Heart right ventricle (tissue), 16 donors: ENCODE data around the gene CD68. TPM values are rescaled to one million over a fixed set of nuclear protein-coding genes. Genes with fewer than 3 reads are reported as not detected.
A peak's percentile ranks its signal among the peaks of the same experiment; 100 is the strongest.

Experiments
- ATAC-seq, 8 donors: fragments of 200-7000 bp; cut with Tn5 transposase; one replicate each; pipeline ENCODE4 v1.9.1; 2020; ENCODE audit warnings: mild to moderate bottlenecking in 8 of 8, moderate library complexity in 8 of 8, moderate number of reproducible peaks in 1 of 8
- DNase-seq, 2 donors: peaks; one replicate each; pipeline ENCODE4 v3.0.0-alpha.2; 2020
- H3K27ac ChIP-seq, 10 donors: fragments of 200-600 bp; sonication (generic) in 2 of 10; one replicate each; pipeline versions ENCODE4 v1.5.0 to v1.8.0; 2020 to 2022; ENCODE audit warnings: mild to moderate bottlenecking in 3 of 10
- H3K27me3 ChIP-seq, 7 donors: fragments of 200-600 bp; one replicate each; pipeline ENCODE4 v1.8.0; 2021 to 2022; ENCODE audit warnings: mild to moderate bottlenecking in 2 of 7
- H3K36me3 ChIP-seq, 9 donors: fragments of 200-600 bp; sonication (generic) in 1 of 9; one replicate each; pipeline versions ENCODE4 v1.5.0 to v1.8.0; 2020 to 2022; ENCODE audit warnings: mild to moderate bottlenecking in 2 of 9
- H3K4me1 ChIP-seq, 9 donors: fragments of 200-600 bp; sonication (generic) in 1 of 9; one replicate each; pipeline versions ENCODE4 v1.5.0 to v1.8.0; 2020 to 2022; ENCODE audit warnings: mild to moderate bottlenecking in 4 of 9
- H3K4me3 ChIP-seq, 10 donors: fragments of 200-600 bp; sonication (generic) in 2 of 10; one replicate each; pipeline versions ENCODE4 v1.5.0 to v1.8.0; 2020 to 2022; ENCODE audit warnings: mild to moderate bottlenecking in 7 of 10, moderate library complexity in 2 of 10
- H3K9me3 ChIP-seq, 11 donors: fragments of 200-600 bp in 10 of 11; sonication (generic) in 2 of 11; one replicate each; pipeline versions ENCODE4 v1.5.0 to v1.8.0; 2013 to 2022; ENCODE audit warnings: mild to moderate bottlenecking in 2 of 11, control low read depth in 1 of 11, moderate library complexity in 1 of 11
- CTCF ChIP-seq, 9 donors: fragments of 200-600 bp; sonication (generic) in 2 of 9; IDR thresholded peaks; one replicate each; pipeline versions ENCODE4 v1.5.0 to v1.8.0; 2021 to 2022; ENCODE audit warnings: antibody characterized with exemption in 9 of 9, mild to moderate bottlenecking in 5 of 9, moderate library complexity in 1 of 9
- WGBS, 2 donors: extraction: QIAGEN DNeasy Blood & Tissue Kit; methylation state at CpG; one replicate each; pipeline ENCODE4 v1.1.7; 2013; ENCODE audit warnings: inconsistent platforms in 1 of 2; 5-methylcytosine and 5-hydroxymethylcytosine counted together
- intact Hi-C, 10 donors: fragments of 100-400 bp; cut with DNase I; formaldehyde crosslinking; loops; one replicate each; pipeline versions ENCODE4 v1.11.1 to v1.14.2; 2022
- polyA plus RNA-seq, 2 donors: library from polyadenylated mRNA; stranded (reverse); fragments of 200-250 nt; gene quantifications; one replicate each; pipeline ENCODE4 v1.2.3, GENCODE V29; 2013
- total RNA-seq, 10 donors: library from RNA; stranded (reverse); fragmentation: NEBNext Ultra II Directional in 3 of 10; extraction: Animal tissue kit (Norgen Biotek cat#: 25700) in 3 of 10; gene quantifications; one replicate each; pipeline versions ENCODE4 v1.2.1 to v1.2.4, GENCODE V29; 2021 to 2023
- donor health status: Arrhythmogenic right ventricular cardiomyopathy.
- donor health status: ischemic (EF 13 %, LVEDD 7.1; RV severe dilation, severe dysfunction).
- donor health status: healthy with polysubstance abuse.
- donor health status: DM: no; HTN: yes; CAD: no.
- donor health status: DM: no; HTN: no; CAD: no.
- donor health status: ischemic (EF 25% LVEDD 6.9; RV normal size, moderate dysfunction).
- donor health status: ischemic (EF 25% LVEDD 5.7; RV mildly dilated, moderate dysfunction).
- donor health status: healthy.
- donor health status: DM: yes; HTN: yes; CAD: no.
- donor health status: Ischemic cardiomyopathy.
- donor health status: ischemic (EF 35%, LVEDD 5.7; RV mildly dilated, moderate dysfunction).
- donor health status: nonischemic (EF 11% LVEDD 7.7; RV severe dilation, severe dysfunction).
- donor health status: DM: yes; HTN: yes; CAD: no.
- donor health status: PGD.
- donor health status: ischemic (EF 29% LVEDD 5.4; RV normal size, mild dysfunction).
- donor health status: nonischemic (EF 23%, LVEDD 6.1; RV moderate dilation, normal function).

Gene CD68
- total and polyA plus RNA-seq, 12 donors = 4.7 to 128 (median 16.1) TPM

- 97 to 100% methylated on average over 1 of the region's 1 CpG for WGBS, 2 donors
- Histone ChIP-seq H3K27me3 (no peaks in the 10 kb centered on the region), H3K36me3 (peaks cover 0 to 34% (median 10%) of the 10 kb centered on the region in 9 donors), H3K9me3 (no peaks in the 10 kb centered on the region), H3K27ac (peak overlapping the region in 3 of 10 donors; percentile 39 to 85 (median 62)), H3K4me1 (peaks cover 15 to 81% (median 25%) of the 10 kb centered on the region in 9 donors), H3K4me3 (peak overlapping the region in 1 of 10 donors; percentile 9)
- intact Hi-C loops = loop anchor here in 1 of 10 donors (10.0 kb wide), 1 partner anchor 119 kb away; the partner anchor contains the start of genes FGF11 and TMEM102
- DNase-seq (no peak), ATAC-seq (no peak)
- no peak for TF ChIP-seq CTCF (IDR thresholded peaks at IDR 0.05)
These were observed 26.1 kb upstream of the CD68 start for GRCh38 chr17:7553356-7553755.

GRCh38 chr17:7555320-7555948 lies 24.0 kb upstream of the CD68 start:
- DNase-seq (no peak), ATAC-seq (no peak)
- intact Hi-C loops = loop anchor here in 3 of 10 donors (5.0 to 10.0 kb wide), 3 partner anchors 43 to 121 kb away; partner anchors contain the start of genes FGF11 (in 2 of the 3) and TMEM102 (in 2 of the 3)
- Histone ChIP-seq H3K27me3 (no peaks in the 10 kb centered on the region), H3K9me3 (no peaks in the 10 kb centered on the region), H3K27ac (no peak overlapping the region), H3K4me3 (no peak overlapping the region), H3K36me3 (peaks cover 0 to 39% (median 10%) of the 10 kb centered on the region in 9 donors), H3K4me1 (peaks cover 30 to 85% (median 36%) of the 10 kb centered on the region in 9 donors)
- no peak for TF ChIP-seq CTCF (IDR thresholded peaks at IDR 0.05)
- 58 to 66% methylated on average over 10 of the region's 10 CpGs for WGBS, 2 donors

- Histone ChIP-seq H3K27ac (peak overlapping the region in 8 of 10 donors; percentile 91 to 99 (median 95)), H3K27me3 (no peaks in the 10 kb centered on the region), H3K36me3 (peaks cover 0 to 27% (median 0%) of the 10 kb centered on the region in 9 donors), H3K4me3 (no peak overlapping the region), H3K4me1 (peaks cover 35 to 85% (median 45%) of the 10 kb centered on the region in 9 donors), H3K9me3 (no peaks in the 10 kb centered on the region)
- ATAC-seq (no peak), DNase-seq (no peak)
- no peak for TF ChIP-seq CTCF (IDR thresholded peaks at IDR 0.05)
- 79% methylated on average over 12 of the region's 12 CpGs for WGBS, 2 donors
- intact Hi-C loops = loop anchor here in 5 of 10 donors (2.0 to 10.0 kb wide), 5 partner anchors 42 to 122 kb away; partner anchors contain the start of genes FGF11 (in 2 of the 5) and TMEM102 (in 2 of the 5)
These were observed 22.8 kb upstream of the CD68 start for GRCh38 chr17:7556627-7557026.

GRCh38 chr17:7557147-7557764 lies 22.2 kb upstream of the CD68 start:
- TF ChIP-seq CTCF (IDR thresholded peaks at IDR 0.05) = no peak
- 61 to 64% methylated on average over 18 to 19 of the region's 19 CpGs for WGBS, 2 donors
- H3K36me3 ChIP-seq = peaks cover 0 to 24% (median 0%) of the 10 kb centered on the region in 9 donors
- no peaks in the 10 kb centered on the region for H3K9me3 ChIP-seq
- H3K4me1 ChIP-seq = peaks cover 35 to 80% (median 46%) of the 10 kb centered on the region in 9 donors
- peak overlapping the region in 5 of 10 donors; percentile 39 to 96 (median 84) for H3K4me3 ChIP-seq
- H3K27ac ChIP-seq = peak overlapping the region; percentile 82 to 99 (median 94)
- ATAC-seq (no peak), DNase-seq (no peak)
- intact Hi-C loops = loop anchor here in 5 of 10 donors (2.0 to 10.0 kb wide), 5 partner anchors 42 to 122 kb away; partner anchors contain the start of genes FGF11 (in 2 of the 5) and TMEM102 (in 2 of the 5)
- H3K27me3 ChIP-seq = no peaks in the 10 kb centered on the region
